Right lobe of liver (tissue), 6 donors: ENCODE measurements around the gene LZTFL1. TPM values are rescaled to one million over a fixed set of nuclear protein-coding genes. Genes with fewer than 3 reads are reported as not detected.

ENCODE experiments used
- ATAC-seq, 4 donors: fragments of 200-7000 bp; cut with Tn5 transposase; one replicate each; pipeline ENCODE4 v1.9.1; 2020; ENCODE audit warnings: mild to moderate bottlenecking in 4 of 4, moderate library complexity in 4 of 4
- DNase-seq, 3 donors: peaks; one replicate each; pipeline ENCODE4 v3.0.0-alpha.2; 2020
- H3K27ac ChIP-seq, 3 donors: fragments of 200-600 bp; one replicate each; pipeline ENCODE4 v1.8.0; 2022
- H3K27me3 ChIP-seq, 2 donors: fragments of 200-600 bp; one replicate each; pipeline ENCODE4 v1.8.0; 2022
- H3K36me3 ChIP-seq, 4 donors: fragments of 200-600 bp; sonication (generic) in 1 of 4; one replicate each; pipeline versions ENCODE4 v1.5.1 to v1.8.0; 2017 to 2022; ENCODE audit warnings: control low read depth in 1 of 4
- H3K4me1 ChIP-seq, 4 donors: fragments of 200-600 bp; sonication (generic) in 1 of 4; one replicate each; pipeline versions ENCODE4 v1.5.1 to v1.8.0; 2017 to 2022; ENCODE audit warnings: control low read depth in 1 of 4
- H3K4me3 ChIP-seq, 3 donors: fragments of 200-600 bp; one replicate each; pipeline ENCODE4 v1.8.0; 2022
- H3K9me3 ChIP-seq, 4 donors: fragments of 200-600 bp; sonication (generic) in 1 of 4; one replicate each; pipeline versions ENCODE4 v1.5.1 to v1.8.0; 2017 to 2022; ENCODE audit warnings: control low read depth in 1 of 4
- POLR2A ChIP-seq: fragments of 450-650 bp; IDR thresholded peaks from one replicate; pipeline ENCODE4 v1.6.1; 2017; ENCODE audit warnings: antibody characterized with exemption, mild to moderate bottlenecking
- WGBS: methylation state at CpG from one replicate; pipeline ENCODE4 v1.1.6; 2018; ENCODE audit warnings: low coverage, low lambda C conversion rate; ENCODE audit not compliant: insufficient coverage; ENCODE audit errors: missing lambda C conversion rate; 5-methylcytosine and 5-hydroxymethylcytosine counted together
- intact Hi-C, 2 donors: fragments of 100-400 bp; cut with DNase I; formaldehyde crosslinking; loops; one replicate each; pipeline versions ENCODE4 v1.11.2 to v1.14.1; 2022
- total RNA-seq, 6 experiments: library from RNA; depleted of rRNA in 2 of 6; stranded (reverse); fragments of >200 nt in 2 of 6; fragmentation: NEBNext Ultra II Directional in 3 of 6; extraction: Animal tissue kit (Norgen Biotek cat#: 25700) in 3 of 6; gene quantifications; one replicate each; pipeline versions ENCODE4 v1.1.0 to v1.2.4, GENCODE V29; 2016 to 2023
- TF ChIP-seq, protein P1 (sequence below), 4 donors: fragments of 200-600 bp in 3 of 4; fragments of 450-650 bp in 1 of 4; IDR thresholded peaks; one replicate each; pipeline versions ENCODE4 v1.5.1 to v1.8.0; 2016 to 2022; ENCODE audit warnings: antibody characterized with exemption in 4 of 4, mild to moderate bottlenecking in 2 of 4
- donor health status: DM: no; HTN: yes; CAD: no.
- donor health status: DM: no; HTN: no; CAD: no.
- donor health status: DM: no; HTN: no; CAD: no.
- donor health status: DM: no; HTN: yes; CAD: no.
- donor health status: DM: no; HTN: yes; CAD: no.

The LZTFL1 gene
- total RNA-seq, 6 experiments from 2014 or later = 2.6 to 12.8 (median 6.0) TPM

DNA sequence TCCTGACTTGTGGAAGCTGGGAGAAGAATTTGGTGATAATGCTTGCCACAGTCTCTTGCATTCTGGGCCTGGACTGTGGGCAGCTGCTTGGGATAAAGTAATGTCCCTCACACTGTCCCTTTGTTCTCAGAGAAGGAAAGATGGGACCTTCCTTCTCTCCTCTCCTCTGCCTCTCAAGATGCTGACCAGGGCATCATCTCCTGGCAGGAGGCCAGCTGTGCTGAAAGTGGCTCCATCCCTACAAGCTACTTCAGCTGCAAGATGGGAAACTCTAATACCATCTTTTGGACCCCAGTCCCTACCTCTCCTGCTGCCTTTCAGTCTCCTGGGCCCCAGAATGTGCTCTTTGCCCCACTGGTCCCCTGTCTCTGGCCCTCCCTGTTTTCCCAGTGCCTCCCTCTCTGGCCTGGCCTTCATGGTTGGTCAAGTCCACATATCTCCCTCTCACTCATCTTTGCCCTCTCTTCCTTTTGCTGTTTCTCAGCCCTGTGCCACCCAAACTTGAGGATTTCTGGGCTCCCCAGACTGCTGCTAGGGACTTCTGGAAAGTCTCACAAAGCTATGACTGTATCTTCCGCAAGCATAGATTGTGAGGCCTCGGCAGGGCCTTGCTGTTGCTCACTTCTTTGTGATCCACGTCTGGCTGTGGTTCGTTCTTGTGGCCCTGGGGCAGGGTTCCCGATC is 38.5 kb downstream of the LZTFL1 start:
- no peaks in the 10 kb centered on the region for H3K4me1 ChIP-seq
- H3K27ac ChIP-seq = no peak overlapping the region
- no peaks in the 10 kb centered on the region for H3K36me3 ChIP-seq
- 95% methylated on average over 5 of the region's 5 CpGs for WGBS
- intact Hi-C loops = no loop called here
- no peaks in the 10 kb centered on the region for H3K27me3 ChIP-seq
- no peak overlapping the region for H3K4me3 ChIP-seq
- DNase-seq (no peak), ATAC-seq (no peak)
- TF ChIP-seq, protein P1, sequence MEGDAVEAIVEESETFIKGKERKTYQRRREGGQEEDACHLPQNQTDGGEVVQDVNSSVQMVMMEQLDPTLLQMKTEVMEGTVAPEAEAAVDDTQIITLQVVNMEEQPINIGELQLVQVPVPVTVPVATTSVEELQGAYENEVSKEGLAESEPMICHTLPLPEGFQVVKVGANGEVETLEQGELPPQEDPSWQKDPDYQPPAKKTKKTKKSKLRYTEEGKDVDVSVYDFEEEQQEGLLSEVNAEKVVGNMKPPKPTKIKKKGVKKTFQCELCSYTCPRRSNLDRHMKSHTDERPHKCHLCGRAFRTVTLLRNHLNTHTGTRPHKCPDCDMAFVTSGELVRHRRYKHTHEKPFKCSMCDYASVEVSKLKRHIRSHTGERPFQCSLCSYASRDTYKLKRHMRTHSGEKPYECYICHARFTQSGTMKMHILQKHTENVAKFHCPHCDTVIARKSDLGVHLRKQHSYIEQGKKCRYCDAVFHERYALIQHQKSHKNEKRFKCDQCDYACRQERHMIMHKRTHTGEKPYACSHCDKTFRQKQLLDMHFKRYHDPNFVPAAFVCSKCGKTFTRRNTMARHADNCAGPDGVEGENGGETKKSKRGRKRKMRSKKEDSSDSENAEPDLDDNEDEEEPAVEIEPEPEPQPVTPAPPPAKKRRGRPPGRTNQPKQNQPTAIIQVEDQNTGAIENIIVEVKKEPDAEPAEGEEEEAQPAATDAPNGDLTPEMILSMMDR (IDR thresholded peaks at IDR 0.05) = no peak
- H3K9me3 ChIP-seq = no peaks in the 10 kb centered on the region

DNA sequence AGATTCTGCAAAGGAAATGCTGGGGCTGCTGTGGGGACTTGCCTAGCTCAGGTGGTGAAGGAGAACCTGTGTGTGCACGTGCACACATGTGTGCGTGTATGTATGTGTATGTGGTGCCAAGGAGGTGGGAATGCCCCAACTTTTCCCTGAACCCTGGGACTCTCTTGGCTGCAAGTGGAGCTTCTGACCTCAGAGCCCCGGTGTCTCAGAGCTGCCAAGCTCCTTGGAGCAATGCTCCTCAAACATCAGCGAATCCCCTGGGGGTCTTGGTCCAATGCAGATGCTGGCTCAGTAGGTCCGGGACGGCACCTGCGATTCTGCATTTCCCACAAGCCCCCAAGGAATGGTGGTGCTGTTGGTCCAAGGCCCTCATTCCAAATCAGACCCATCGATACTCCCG is 39.8 kb downstream of the LZTFL1 start:
- Histone ChIP-seq H3K27ac (no peak overlapping the region), H3K36me3 (no peaks in the 10 kb centered on the region), H3K27me3 (peaks cover 0 to under 1% of the 10 kb centered on the region in 2 donors), H3K4me1 (no peaks in the 10 kb centered on the region), H3K9me3 (no peaks in the 10 kb centered on the region), H3K4me3 (no peak overlapping the region)
- no peak for ATAC-seq
- DNase-seq = no peak
- WGBS = 86% methylated on average over 7 of the region's 9 CpGs
- intact Hi-C loops = no loop called here
- TF ChIP-seq, protein P1 (IDR thresholded peaks at IDR 0.05) = no peak
- TF ChIP-seq POLR2A = no peak

DNA sequence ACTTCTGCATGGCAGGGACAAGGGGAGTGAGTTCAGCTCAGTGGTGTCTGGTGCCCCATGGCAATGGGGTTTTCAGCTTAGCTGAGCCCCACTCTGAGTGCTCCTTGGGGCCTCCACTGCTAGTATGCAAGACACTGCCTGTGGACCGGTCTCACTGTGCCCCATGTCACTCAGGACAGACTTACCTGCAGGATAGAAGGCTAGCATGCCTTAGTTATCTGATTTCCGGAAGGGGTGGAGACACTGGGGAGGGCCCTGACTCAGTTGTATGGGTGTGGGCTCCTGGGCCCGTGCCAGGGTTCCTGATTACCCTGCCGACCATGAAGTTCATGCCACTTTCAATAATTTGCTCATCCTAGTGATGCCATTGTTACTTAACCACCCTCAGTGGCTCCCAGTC is 41.3 kb downstream of the LZTFL1 start:
- Histone ChIP-seq H3K4me1 (peaks cover 0 to 10% (median 0%) of the 10 kb centered on the region in 4 donors), H3K9me3 (no peaks in the 10 kb centered on the region), H3K36me3 (no peaks in the 10 kb centered on the region), H3K27me3 (peaks cover 12 to 16% of the 10 kb centered on the region in 2 donors), H3K4me3 (no peak overlapping the region), H3K27ac (no peak overlapping the region)
- no CpG with 5 or more reads among the region's 4 CpGs for WGBS
- TF ChIP-seq, protein P1 (IDR thresholded peaks at IDR 0.05) = no peak
- no peak for TF ChIP-seq POLR2A
- intact Hi-C loops = no loop called here
- no peak for ATAC-seq
- DNase-seq = no peak

DNA sequence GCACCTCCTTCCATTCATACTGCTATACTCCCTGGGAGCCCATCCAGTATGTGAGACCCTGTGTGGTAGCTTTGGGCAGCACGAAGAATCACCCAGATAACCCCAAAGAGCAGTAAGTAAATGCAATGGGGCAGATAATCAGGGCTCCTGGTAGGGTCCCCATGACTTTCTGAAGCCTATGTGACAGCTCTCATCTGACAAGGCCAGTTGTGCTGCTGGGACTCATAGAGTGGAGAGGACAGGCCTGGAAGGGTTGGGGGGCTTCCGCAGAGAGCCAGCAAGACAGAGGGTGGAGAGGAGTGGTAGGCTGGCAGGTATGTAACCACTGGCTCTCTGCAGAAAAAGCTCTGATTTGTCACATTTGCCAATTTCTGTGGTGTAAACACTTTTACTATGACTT is 42.3 kb downstream of the LZTFL1 start:
- Histone ChIP-seq H3K36me3 (no peaks in the 10 kb centered on the region), H3K4me1 (peaks cover 0 to 11% (median 0%) of the 10 kb centered on the region in 4 donors), H3K27me3 (peaks cover 12 to 20% of the 10 kb centered on the region in 2 donors), H3K9me3 (no peaks in the 10 kb centered on the region), H3K27ac (no peak overlapping the region), H3K4me3 (no peak overlapping the region)
- no peak for ATAC-seq
- intact Hi-C loops = no loop called here
- DNase-seq = no peak
- 69% methylated on average over 2 of the region's 2 CpGs for WGBS
- TF ChIP-seq POLR2A = no peak
- TF ChIP-seq, protein P1 (IDR thresholded peaks at IDR 0.05) = no peak
